Measurements from ENCODE around the gene NR0B2. TPM values are rescaled to one million over a fixed set of nuclear protein-coding genes. Genes with fewer than 3 reads are reported as not detected.

NR0B2 gene
- total and polyA plus RNA-seq, 2 experiments from 2014 or later, result 39.1 to 68.1 TPM

GRCh38 chr1:26946270-26946669 lies 32.5 kb upstream of the NR0B2 start:
- H3K4me1 ChIP-seq (ENCODE audit: insufficient read depth), result peaks cover 13% of the 10 kb centered on the region
- H3K79me2 ChIP-seq, result no peaks in the 10 kb centered on the region
- no peak overlapping the region for H2AFZ ChIP-seq
- WGBS (ENCODE audit: low lambda C conversion rate, missing lambda C conversion rate), result 84% methylated on average over 4 of the region's 4 CpGs
- peak overlapping the region; percentile 75 for H3K27ac ChIP-seq
- H3K9me3 ChIP-seq (ENCODE audit: low read depth), result no peaks in the 10 kb centered on the region
- H3K4me3 ChIP-seq, result no peak overlapping the region
- no peak for DNase-seq (ENCODE audit: low spot score)
- H4K20me1 ChIP-seq (ENCODE audit: insufficient read depth, poor library complexity, severe bottlenecking), result no peaks in the 10 kb centered on the region
- H3K36me3 ChIP-seq (replicated peaks; ENCODE audit: insufficient read depth, low read depth), result peaks cover 3% of the 10 kb centered on the region
- TF ChIP-seq CTCF (IDR thresholded peaks at IDR 0.05; ENCODE audit: poor library complexity), result no peak
- TF ChIP-seq EZH2phosphoT487 (IDR thresholded peaks at IDR 0.05; ENCODE audit: low read depth, severe bottlenecking, unreplicated experiment), result no peak
- H3K4me2 ChIP-seq, result no peak overlapping the region
- no peaks in the 10 kb centered on the region for H3K9me2 ChIP-seq (replicated peaks; ENCODE audit: insufficient read depth)
- H3K27me3 ChIP-seq, result no peaks in the 10 kb centered on the region

- 63% methylated on average over 8 of the region's 8 CpGs for WGBS (ENCODE audit: low lambda C conversion rate, missing lambda C conversion rate)
- no peak for TF ChIP-seq EZH2phosphoT487 (IDR thresholded peaks at IDR 0.05; ENCODE audit: low read depth, severe bottlenecking, unreplicated experiment)
- TF ChIP-seq EZH2 (IDR thresholded peaks at IDR 0.05; ENCODE audit: borderline replicate concordance), result no peak
- no peak for TF ChIP-seq CTCF (IDR thresholded peaks at IDR 0.05; ENCODE audit: poor library complexity)
- Histone ChIP-seq H3K9me2 (replicated peaks; ENCODE audit: insufficient read depth) (no peaks in the 10 kb centered on the region), H3K27ac (peak overlapping the region; percentile 75), H4K20me1 (ENCODE audit: insufficient read depth, poor library complexity, severe bottlenecking) (no peaks in the 10 kb centered on the region), H3K4me1 (ENCODE audit: insufficient read depth) (peaks cover 13% of the 10 kb centered on the region), H3K27me3 (no peaks in the 10 kb centered on the region), H3K36me3 (replicated peaks; ENCODE audit: insufficient read depth, low read depth) (peaks cover 3% of the 10 kb centered on the region), H3K79me2 (no peaks in the 10 kb centered on the region), H3K4me3 (no peak overlapping the region), H2AFZ (no peak overlapping the region), H3K9me3 (ENCODE audit: low read depth) (no peaks in the 10 kb centered on the region), H3K4me2 (peak overlapping the region; percentile 12)
- DNase-seq (ENCODE audit: low spot score), result peak; percentile 77
Measured at GRCh38 chr1:26945728-26946127, 32.0 kb upstream of the NR0B2 start.

GRCh38 chr1:26945138-26945537 lies 31.4 kb upstream of the NR0B2 start:
- Histone ChIP-seq H4K20me1 (ENCODE audit: insufficient read depth, poor library complexity, severe bottlenecking) (no peaks in the 10 kb centered on the region), H3K4me2 (peak overlapping the region; percentile 12), H3K4me3 (no peak overlapping the region), H3K36me3 (replicated peaks; ENCODE audit: insufficient read depth, low read depth) (peaks cover 3% of the 10 kb centered on the region), H3K9me2 (replicated peaks; ENCODE audit: insufficient read depth) (no peaks in the 10 kb centered on the region), H3K4me1 (ENCODE audit: insufficient read depth) (peaks cover 13% of the 10 kb centered on the region), H3K27ac (peak overlapping the region; percentile 58), H3K27me3 (no peaks in the 10 kb centered on the region), H3K9me3 (ENCODE audit: low read depth) (no peaks in the 10 kb centered on the region), H3K79me2 (no peaks in the 10 kb centered on the region), H2AFZ (no peak overlapping the region)
- 46% methylated on average over 2 of the region's 2 CpGs for WGBS (ENCODE audit: low lambda C conversion rate, missing lambda C conversion rate)
- DNase-seq (ENCODE audit: low spot score), result no peak
- TF ChIP-seq CTCF (IDR thresholded peaks at IDR 0.05; ENCODE audit: poor library complexity) (no peak), EZH2phosphoT487 (IDR thresholded peaks at IDR 0.05; ENCODE audit: low read depth, severe bottlenecking, unreplicated experiment) (no peak), EZH2 (IDR thresholded peaks at IDR 0.05; ENCODE audit: borderline replicate concordance) (no peak)

GRCh38 chr1:26942656-26943055 lies 28.9 kb upstream of the NR0B2 start:
- Histone ChIP-seq H3K4me2 (no peak overlapping the region), H3K4me1 (ENCODE audit: insufficient read depth) (peaks cover 13% of the 10 kb centered on the region), H4K20me1 (ENCODE audit: insufficient read depth, poor library complexity, severe bottlenecking) (no peaks in the 10 kb centered on the region), H3K79me2 (peaks cover 20% of the 10 kb centered on the region), H3K4me3 (no peak overlapping the region), H3K9me2 (replicated peaks; ENCODE audit: insufficient read depth) (no peaks in the 10 kb centered on the region), H3K36me3 (replicated peaks; ENCODE audit: insufficient read depth, low read depth) (peaks cover 3% of the 10 kb centered on the region), H3K27ac (no peak overlapping the region), H3K27me3 (no peaks in the 10 kb centered on the region), H3K9me3 (ENCODE audit: low read depth) (no peaks in the 10 kb centered on the region), H2AFZ (no peak overlapping the region)
- WGBS (ENCODE audit: low lambda C conversion rate, missing lambda C conversion rate), result 96% methylated on average over 12 of the region's 12 CpGs
- no peak for DNase-seq (ENCODE audit: low spot score)
- TF ChIP-seq EZH2phosphoT487 (IDR thresholded peaks at IDR 0.05; ENCODE audit: low read depth, severe bottlenecking, unreplicated experiment), result no peak
- no peak for TF ChIP-seq CTCF (IDR thresholded peaks at IDR 0.05; ENCODE audit: poor library complexity)
- no peak for TF ChIP-seq EZH2 (IDR thresholded peaks at IDR 0.05; ENCODE audit: borderline replicate concordance)

Data from hepatocyte (in vitro differentiated cells).